ENCODE results near the gene ZNF318.

DNA sequence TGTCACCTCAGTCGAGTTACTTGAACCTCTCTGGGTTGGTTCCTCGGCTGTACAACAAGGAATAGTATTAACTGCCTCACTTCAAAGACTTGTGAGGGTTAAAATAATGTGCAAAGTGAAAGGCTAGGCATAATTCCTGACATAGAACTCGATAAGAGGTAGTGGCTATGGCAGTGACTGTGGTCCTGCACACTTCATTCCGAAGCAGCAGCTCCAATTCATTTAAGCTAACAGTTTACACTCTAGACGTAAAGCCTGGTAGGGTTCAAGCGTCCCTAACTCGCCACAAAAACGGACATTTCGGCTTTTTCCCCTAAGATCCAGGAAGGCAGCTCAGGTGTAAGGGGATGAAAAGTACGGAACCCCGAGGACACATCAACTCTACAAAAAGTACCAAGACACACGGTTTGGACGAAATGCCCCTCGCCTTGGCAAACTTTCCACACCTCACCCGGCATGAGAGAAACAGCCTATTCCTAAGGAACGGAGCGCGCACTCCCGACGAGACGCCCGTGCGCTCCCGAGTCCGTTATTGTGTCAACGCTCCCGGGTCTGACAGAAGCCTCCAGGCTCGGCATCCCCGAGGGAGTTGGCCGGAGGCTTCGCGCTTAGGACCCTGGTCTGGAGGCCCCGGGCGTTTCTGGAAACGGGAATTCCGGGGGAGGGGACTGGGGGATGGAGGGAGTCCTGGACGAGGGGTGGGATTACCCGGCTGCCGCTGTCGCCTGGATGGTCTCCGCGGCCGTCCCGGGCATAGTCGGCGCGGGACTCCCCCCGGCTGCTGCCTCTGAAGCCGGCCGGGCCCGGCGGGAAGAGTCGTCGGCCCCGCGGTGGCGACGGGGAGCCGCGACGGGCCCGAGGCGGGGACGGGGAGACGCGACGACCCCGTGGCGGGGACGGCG is 937 bp downstream of the ZNF318 start:
- TF ChIP-seq, protein P1, sequence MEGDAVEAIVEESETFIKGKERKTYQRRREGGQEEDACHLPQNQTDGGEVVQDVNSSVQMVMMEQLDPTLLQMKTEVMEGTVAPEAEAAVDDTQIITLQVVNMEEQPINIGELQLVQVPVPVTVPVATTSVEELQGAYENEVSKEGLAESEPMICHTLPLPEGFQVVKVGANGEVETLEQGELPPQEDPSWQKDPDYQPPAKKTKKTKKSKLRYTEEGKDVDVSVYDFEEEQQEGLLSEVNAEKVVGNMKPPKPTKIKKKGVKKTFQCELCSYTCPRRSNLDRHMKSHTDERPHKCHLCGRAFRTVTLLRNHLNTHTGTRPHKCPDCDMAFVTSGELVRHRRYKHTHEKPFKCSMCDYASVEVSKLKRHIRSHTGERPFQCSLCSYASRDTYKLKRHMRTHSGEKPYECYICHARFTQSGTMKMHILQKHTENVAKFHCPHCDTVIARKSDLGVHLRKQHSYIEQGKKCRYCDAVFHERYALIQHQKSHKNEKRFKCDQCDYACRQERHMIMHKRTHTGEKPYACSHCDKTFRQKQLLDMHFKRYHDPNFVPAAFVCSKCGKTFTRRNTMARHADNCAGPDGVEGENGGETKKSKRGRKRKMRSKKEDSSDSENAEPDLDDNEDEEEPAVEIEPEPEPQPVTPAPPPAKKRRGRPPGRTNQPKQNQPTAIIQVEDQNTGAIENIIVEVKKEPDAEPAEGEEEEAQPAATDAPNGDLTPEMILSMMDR (IDR thresholded peaks at IDR 0.05) = no peak
- no peak for TF ChIP-seq POLR2A (IDR thresholded peaks at IDR 0.05)
